Astrocyte (in vitro differentiated cells and primary cell): ENCODE measurements around the gene PKMYT1. TPM values are rescaled to one million over a fixed set of nuclear protein-coding genes. Genes with fewer than 3 reads are reported as not detected.

Source experiments
- DNase-seq: peaks from one replicate; pipeline ENCODE4 v3.0.0-alpha.2; 2010; ENCODE audit warnings: low read depth
- FAIRE-seq: peaks from 2 replicates; lab custom pipeline; 2011; peaks lifted over from hg19 to GRCh38; lab: Jason Lieb, UNC
- H2AFZ ChIP-seq: 2 replicates; pipeline ENCODE4 v1.6.0; 2012; ENCODE audit warnings: low read depth, low read length, inconsistent platforms
- H3K27ac ChIP-seq: 2 replicates; pipeline ENCODE4 v1.5.1; 2011; ENCODE audit warnings: low read depth, low read length, inconsistent platforms
- H3K27me3 ChIP-seq: 2 replicates; pipeline ENCODE4 v1.6.0; 2011; ENCODE audit warnings: low read length, inconsistent platforms; ENCODE audit not compliant: insufficient read depth
- H3K36me3 ChIP-seq: 2 replicates; pipeline ENCODE4 v1.5.1; 2011; ENCODE audit warnings: low read length, inconsistent platforms; ENCODE audit not compliant: insufficient read depth
- H3K4me1 ChIP-seq: 2 replicates; pipeline ENCODE4 v1.5.1; 2011; ENCODE audit warnings: low read length, inconsistent platforms; ENCODE audit not compliant: insufficient read depth
- H3K4me2 ChIP-seq: 2 replicates; pipeline ENCODE4 v1.6.0; 2012; ENCODE audit warnings: low read length, inconsistent platforms
- H3K4me3 ChIP-seq: 2 replicates; pipeline ENCODE4 v1.5.1; 2011; ENCODE audit warnings: low read depth, mild to moderate bottlenecking, low read length, inconsistent platforms; ENCODE audit not compliant: insufficient read depth
- H3K79me2 ChIP-seq: 2 replicates; pipeline ENCODE4 v1.6.0; 2012; ENCODE audit warnings: mild to moderate bottlenecking, low read length, inconsistent platforms; ENCODE audit not compliant: insufficient read depth
- H3K9ac ChIP-seq: 2 replicates; pipeline ENCODE4 v1.6.0; 2012; ENCODE audit warnings: mild to moderate bottlenecking, low read length, inconsistent platforms
- H3K9me3 ChIP-seq: 2 replicates; pipeline ENCODE4 v1.5.1; 2012; ENCODE audit warnings: low read depth, mild to moderate bottlenecking, low read length, inconsistent platforms; ENCODE audit not compliant: insufficient read depth
- H4K20me1 ChIP-seq: 2 replicates; pipeline ENCODE4 v1.6.0; 2012; ENCODE audit warnings: low read length, inconsistent platforms; ENCODE audit not compliant: insufficient read depth
- H3K27ac Mint-ChIP-seq: one replicate; pipeline ENCODE4 v1.8.0; 2021; ENCODE audit warnings: mild to moderate bottlenecking, mixed read lengths; ENCODE audit not compliant: unreplicated experiment
- H3K27me3 Mint-ChIP-seq: one replicate; pipeline ENCODE4 v1.8.0; 2021; ENCODE audit warnings: low read depth, mixed read lengths; ENCODE audit not compliant: unreplicated experiment
- H3K36me3 Mint-ChIP-seq: one replicate; pipeline ENCODE4 v1.8.0; 2021; ENCODE audit warnings: low read depth, mixed read lengths; ENCODE audit not compliant: unreplicated experiment
- H3K4me1 Mint-ChIP-seq: one replicate; pipeline ENCODE4 v1.8.0; 2021; ENCODE audit warnings: low read depth, mixed read lengths; ENCODE audit not compliant: unreplicated experiment
- H3K4me3 Mint-ChIP-seq: one replicate; pipeline ENCODE4 v1.8.0; 2021; ENCODE audit warnings: mild to moderate bottlenecking, moderate library complexity, mixed read lengths; ENCODE audit not compliant: unreplicated experiment
- H3K9me3 Mint-ChIP-seq: one replicate; pipeline ENCODE4 v1.8.0; 2021; ENCODE audit warnings: mild to moderate bottlenecking, mixed read lengths; ENCODE audit not compliant: unreplicated experiment
- EZH2 ChIP-seq: IDR thresholded peaks from 2 replicates; pipeline ENCODE4 v1.6.1; 2012; ENCODE audit warnings: mild to moderate bottlenecking, low read length, inconsistent platforms; ENCODE audit not compliant: insufficient read depth
- total RNA-seq: library from RNA; stranded (reverse); gene quantifications from 2 replicates; pipeline ENCODE4 v1.2.1, GENCODE V29; 2021
- TF ChIP-seq, protein P1 (sequence below): IDR thresholded peaks from 2 replicates; pipeline ENCODE4 v1.5.1; 2011; ENCODE audit warnings: low read depth, mild to moderate bottlenecking, inconsistent platforms, low read length, moderate library complexity; ENCODE audit not compliant: insufficient read depth

The PKMYT1 gene
- total RNA-seq, 1 donor from 2014 or later = 3.9 TPM

DNA sequence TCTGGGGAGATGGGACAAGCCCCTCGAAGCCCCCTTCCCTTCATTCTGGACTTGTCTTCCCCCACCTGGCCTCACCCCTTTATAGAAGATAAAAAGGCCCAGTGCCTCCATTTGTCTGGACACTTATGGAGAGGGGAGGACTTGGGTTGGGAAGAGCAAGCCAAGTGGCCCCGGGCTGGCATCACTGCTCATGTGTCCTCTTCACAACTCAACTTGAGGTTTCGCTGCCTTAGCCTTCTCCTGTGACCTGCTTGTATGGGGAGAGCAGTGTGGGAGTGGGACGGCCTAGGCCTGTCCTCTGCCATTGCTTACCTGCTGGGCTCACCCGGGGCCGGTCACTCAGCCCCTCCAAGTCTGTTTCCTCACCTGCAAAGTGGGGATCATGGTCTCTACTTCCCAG, 9.7 kb downstream of the PKMYT1 start:
- Histone ChIP-seq H3K4me2 (peak overlapping the region; percentile 97), H3K4me3 (peak overlapping the region; percentile 71), H3K27me3 (peaks cover 17% of the 10 kb centered on the region), H2AFZ (no peak overlapping the region), H4K20me1 (peaks cover 28% of the 10 kb centered on the region), H3K9me3 (no peaks in the 10 kb centered on the region), H3K27ac (no peak overlapping the region), H3K79me2 (no peaks in the 10 kb centered on the region), H3K36me3 (no peaks in the 10 kb centered on the region), H3K4me1 (peaks cover 4% of the 10 kb centered on the region), H3K9ac (peak overlapping the region; percentile 72)
- no peak for FAIRE-seq
- peaks cover 6% of the 10 kb centered on the region for H3K36me3 Mint-ChIP-seq
- H3K27ac Mint-ChIP-seq = no peak overlapping the region
- no peak for TF ChIP-seq EZH2
- TF ChIP-seq, protein P1, sequence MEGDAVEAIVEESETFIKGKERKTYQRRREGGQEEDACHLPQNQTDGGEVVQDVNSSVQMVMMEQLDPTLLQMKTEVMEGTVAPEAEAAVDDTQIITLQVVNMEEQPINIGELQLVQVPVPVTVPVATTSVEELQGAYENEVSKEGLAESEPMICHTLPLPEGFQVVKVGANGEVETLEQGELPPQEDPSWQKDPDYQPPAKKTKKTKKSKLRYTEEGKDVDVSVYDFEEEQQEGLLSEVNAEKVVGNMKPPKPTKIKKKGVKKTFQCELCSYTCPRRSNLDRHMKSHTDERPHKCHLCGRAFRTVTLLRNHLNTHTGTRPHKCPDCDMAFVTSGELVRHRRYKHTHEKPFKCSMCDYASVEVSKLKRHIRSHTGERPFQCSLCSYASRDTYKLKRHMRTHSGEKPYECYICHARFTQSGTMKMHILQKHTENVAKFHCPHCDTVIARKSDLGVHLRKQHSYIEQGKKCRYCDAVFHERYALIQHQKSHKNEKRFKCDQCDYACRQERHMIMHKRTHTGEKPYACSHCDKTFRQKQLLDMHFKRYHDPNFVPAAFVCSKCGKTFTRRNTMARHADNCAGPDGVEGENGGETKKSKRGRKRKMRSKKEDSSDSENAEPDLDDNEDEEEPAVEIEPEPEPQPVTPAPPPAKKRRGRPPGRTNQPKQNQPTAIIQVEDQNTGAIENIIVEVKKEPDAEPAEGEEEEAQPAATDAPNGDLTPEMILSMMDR = no peak
- H3K27me3 Mint-ChIP-seq = peaks cover 12% of the 10 kb centered on the region
- no peaks in the 10 kb centered on the region for H3K9me3 Mint-ChIP-seq
- no peaks in the 10 kb centered on the region for H3K4me1 Mint-ChIP-seq
- H3K4me3 Mint-ChIP-seq = peak overlapping the region; percentile 64
- no peak for DNase-seq

DNA sequence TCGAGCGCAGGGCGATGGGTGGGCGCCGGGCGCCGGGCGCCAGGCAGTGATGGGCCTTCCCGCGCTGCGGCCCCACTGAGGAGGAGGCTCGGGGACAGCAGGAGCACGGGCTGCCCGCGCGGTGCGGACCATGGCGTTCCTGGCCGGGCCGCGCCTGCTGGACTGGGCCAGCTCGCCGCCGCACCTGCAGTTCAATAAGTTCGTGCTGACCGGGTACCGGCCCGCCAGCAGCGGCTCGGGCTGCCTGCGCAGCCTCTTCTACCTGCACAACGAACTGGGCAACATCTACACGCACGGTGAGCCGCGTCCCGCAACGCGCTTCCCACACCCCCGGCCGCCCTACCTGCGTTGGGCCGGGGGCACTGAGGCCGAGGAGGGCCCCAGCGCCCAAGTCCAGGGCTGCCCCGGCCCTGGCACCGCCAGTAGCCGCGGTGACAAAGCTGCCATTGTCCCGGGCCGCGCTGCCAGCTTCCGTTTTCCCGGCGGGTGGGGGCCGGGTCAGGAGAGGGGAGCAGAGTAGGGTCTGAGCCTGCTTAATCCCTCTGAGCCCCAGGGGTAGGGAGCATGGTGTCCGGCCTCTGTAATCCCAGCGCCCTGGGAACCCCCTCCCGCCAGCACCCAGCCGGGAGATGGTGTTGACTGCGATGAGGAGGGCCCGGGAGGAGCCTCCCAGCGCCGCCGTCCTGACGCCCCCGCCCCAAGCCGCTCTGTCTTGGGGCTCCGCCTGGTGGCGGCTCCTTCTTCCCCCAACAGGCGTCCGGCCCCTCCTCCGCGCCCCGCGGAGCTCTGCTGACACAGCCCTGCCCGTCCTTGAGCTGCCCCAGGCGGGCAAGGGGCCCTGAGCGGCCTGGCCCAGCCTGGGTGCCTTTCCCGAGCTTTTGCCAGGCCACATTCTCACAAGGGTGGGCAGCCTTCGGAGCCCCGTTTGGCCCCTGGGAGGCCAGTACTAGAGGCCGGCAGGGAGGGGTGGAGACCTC, 10.4 kb downstream of the PKMYT1 start:
- Histone ChIP-seq H3K27me3 (peaks cover 21% of the 10 kb centered on the region), H3K9me3 (no peaks in the 10 kb centered on the region), H4K20me1 (peaks cover 28% of the 10 kb centered on the region), H3K4me2 (peak overlapping the region; percentile 97), H3K36me3 (no peaks in the 10 kb centered on the region), H3K9ac (peak overlapping the region; percentile 72), H3K79me2 (no peaks in the 10 kb centered on the region), H2AFZ (peak overlapping the region; percentile 77), H3K4me1 (peaks cover 4% of the 10 kb centered on the region), H3K27ac (no peak overlapping the region), H3K4me3 (peak overlapping the region; percentile 71)
- Mint-ChIP-seq H3K36me3 (peaks cover 6% of the 10 kb centered on the region), H3K27me3 (peaks cover 14% of the 10 kb centered on the region), H3K9me3 (no peaks in the 10 kb centered on the region), H3K4me3 (peak overlapping the region; percentile 66), H3K4me1 (no peaks in the 10 kb centered on the region), H3K27ac (no peak overlapping the region)
- FAIRE-seq = no peak
- TF ChIP-seq, protein P1 = no peak
- DNase-seq = peak; percentile 4
